Fibroblast of skin of left quadriceps (primary cell): ENCODE results near the gene RFX3.

Source experiments
- DNase-seq, 2 experiments: peaks; one replicate each; pipeline ENCODE4 v3.0.0-alpha.2; 2013; ENCODE audit warnings: low read depth in 2 of 2

RFX3 gene

DNA sequence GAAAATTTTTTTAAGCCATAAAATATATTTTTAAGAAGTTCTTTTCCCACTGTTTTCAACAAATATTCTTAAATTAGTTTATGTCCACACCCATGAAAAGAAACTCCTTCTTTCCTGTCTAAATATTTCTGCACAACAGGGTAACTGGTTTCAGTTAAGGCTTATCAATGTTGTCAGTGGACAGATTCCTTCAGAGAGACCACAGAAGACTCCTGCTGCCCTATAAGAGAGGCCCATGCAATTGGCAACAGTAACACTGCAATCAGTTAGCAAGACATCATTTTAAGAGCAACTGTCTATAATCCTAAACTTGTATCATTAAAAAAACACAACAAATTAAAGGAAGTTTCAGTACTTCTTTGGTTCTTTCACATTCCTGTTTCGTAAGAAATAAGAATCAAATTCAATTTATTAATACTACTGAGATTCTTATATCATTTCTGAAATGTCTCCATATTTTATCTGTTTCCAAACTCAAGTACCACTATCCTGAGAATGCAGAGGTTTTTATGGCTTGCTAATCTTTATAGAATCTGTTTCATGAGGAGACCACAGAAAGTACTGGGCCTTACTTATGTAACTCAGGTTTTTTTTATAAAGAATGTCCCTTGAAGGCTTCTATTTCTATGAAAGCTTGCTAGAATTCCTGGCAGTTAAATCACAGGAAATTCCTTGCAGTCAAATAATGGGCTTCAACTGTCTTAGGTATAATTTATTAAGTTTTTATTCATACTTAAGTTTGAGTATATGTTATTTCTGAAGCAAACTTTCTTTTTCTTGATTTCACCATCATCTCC lies 240.2 kb downstream of the RFX3 start:
- DNase-seq, result peak; percentile 72 to 76

DNA sequence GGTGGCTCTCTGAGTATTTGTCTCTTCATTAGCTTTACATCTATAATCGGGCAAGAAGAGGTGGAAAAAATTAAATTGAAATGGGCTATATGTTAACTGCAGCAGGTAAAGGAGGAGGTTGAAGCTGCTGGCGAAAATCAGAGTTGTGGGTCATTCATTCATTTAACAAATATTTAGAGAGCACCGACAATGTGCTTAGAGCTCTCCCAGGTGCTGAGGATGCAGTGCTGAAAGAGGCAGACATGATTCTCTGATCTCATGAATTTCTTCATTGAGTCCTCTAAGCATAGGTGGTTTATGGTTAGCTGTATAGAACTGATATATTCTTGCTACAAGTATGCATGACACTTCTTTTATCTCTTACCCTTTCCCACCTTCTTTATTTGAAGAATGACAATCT lies 243.4 kb downstream of the RFX3 start:
- DNase-seq, result no peak

DNA sequence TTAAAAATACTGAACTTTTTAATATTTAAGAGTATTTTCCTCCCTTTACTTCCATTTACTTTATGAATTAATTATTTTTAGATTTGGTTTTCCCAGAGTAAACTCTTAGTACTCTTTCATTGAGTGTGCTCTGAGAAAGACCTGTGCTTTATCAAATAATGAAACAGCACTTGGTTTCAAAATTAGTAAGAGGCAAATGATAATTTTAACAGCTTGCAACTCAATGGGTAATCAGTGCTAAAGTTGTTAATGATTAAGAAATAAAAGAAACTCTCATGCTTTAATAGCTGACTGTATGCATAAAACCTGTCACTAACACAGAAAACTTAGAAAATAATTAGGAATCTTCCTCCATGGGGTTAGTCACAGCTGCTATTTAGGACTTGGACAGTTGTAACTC lies 244.4 kb downstream of the RFX3 start:
- DNase-seq, result no peak

DNA sequence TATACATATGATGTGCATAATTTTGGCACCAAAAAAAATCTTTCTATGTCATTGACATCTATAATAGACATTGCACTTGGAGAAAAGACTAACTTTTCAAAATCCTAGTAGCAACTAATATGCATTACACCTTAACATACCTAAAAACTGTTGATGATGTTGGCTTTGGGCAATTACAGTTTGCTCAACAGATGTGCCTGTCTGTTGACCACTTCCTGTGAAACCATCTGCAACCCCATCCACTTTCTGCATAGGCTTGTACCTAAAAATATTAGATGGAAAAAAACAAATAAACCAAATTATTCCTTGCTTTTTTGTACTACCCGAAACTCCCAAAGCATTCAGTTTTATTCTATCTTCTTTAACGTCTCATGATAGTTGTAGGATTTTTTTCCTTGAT lies 248.6 kb downstream of the RFX3 start:
- DNase-seq, result no peak

DNA sequence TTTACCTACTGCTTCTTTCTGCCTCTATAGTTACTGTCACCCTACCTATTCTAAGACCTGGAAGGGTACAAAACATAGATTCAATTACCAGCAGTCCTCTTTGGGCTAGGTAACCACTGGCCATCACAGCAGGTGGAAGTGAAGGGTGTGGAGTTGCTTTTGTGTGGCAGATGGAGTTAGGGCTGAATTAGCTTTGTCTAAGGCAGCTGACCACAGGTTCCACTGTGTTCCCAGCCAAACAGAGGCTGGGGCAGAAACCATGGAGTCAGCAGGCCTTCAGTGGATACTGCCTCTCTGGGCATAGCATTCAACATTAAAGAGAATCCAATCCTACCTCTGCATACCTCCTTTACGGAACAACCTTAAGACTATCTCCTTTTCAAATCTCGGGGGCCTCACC lies 254.2 kb downstream of the RFX3 start:
- no peak for DNase-seq

DNA sequence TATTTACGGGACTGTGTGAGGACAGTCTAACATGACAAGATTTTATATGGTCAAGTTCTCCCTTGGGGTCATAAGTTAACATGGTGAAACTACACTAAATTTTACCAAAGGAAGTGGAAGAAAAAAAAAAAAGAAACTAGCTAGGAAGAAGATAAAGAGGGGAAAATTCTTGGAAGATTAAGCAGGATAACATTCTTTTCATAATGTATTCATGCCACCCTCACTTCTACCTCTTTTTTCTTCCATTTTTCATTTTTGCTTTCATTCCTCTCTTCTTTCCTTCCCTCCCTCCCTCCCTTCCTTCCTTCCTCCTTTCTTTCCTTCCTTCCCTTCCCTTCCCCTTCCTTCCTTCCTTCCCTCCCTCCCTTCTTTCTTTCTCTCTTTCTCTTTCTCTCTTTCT lies 254.6 kb downstream of the RFX3 start:
- no peak for DNase-seq

DNA sequence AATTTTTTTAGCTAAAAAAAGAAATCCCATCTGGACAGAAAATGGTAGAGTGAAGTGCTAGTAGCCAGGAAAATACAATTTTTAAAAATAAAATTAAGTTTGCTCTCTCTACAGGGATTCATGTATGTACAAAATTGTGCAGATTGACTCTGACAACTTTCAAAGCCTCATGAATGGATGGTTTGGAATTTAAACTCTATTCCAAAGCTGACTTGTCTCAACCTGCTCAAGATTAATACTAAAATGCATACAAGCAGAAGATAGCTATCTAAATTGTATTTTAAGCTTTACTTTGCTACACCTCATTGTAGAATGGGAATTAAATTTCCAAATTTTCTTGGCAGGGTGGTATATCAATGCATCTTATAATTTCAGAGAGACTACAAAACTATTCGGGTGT lies 257.6 kb downstream of the RFX3 start:
- no peak for DNase-seq

DNA sequence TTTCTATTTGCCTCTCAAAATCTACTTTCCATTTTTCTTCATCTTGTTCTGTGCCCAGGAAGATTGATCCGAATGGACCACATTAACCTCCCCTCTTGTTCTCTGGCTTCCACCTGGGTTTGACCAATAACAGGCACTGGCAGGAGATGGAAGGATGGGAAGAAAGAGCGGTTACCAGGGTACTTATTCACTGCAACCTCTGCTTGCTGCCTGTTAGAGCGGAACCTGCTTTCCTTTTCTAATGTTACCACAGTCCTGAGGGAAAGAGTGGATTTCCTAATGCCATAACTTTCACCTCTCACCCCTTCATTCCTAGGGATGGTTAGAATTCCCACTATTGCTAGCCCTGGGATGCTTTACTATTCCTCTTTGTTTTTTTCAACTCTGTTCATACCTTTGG lies 262.1 kb downstream of the RFX3 start:
- DNase-seq, result no peak

DNA sequence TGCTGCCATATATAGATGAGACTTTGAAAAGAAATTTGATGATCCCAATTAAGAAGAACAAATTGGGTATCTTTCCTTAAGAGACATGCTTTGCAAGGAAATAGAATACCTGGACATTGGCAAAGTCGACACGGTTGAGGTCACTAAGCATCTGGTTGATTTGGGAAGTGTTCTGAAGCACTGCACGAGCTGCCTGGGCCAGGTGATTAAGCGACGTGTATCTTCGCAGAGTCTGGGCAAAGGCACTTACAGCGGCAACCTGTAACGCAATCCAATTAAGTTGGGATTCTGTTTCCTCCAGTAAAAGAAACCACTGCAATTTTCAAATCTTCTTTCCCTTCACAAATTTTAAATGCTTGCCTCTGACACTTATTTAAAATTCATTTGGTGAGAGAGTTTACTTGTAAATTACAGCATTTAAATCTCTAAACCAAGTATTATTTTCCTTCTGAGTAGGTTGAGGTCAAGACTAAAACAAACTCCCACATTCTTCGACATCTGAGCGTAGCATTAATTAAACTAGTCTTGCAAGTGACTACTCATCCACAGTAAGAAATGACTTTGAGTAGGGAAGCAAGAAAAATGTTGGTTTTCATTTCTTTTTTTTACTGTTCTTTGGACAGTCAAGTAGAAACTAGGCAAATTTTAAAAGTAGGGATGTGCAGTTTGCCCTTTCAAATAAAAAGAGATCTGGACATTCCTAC lies 262.8 kb downstream of the RFX3 start:
- DNase-seq, result no peak

DNA sequence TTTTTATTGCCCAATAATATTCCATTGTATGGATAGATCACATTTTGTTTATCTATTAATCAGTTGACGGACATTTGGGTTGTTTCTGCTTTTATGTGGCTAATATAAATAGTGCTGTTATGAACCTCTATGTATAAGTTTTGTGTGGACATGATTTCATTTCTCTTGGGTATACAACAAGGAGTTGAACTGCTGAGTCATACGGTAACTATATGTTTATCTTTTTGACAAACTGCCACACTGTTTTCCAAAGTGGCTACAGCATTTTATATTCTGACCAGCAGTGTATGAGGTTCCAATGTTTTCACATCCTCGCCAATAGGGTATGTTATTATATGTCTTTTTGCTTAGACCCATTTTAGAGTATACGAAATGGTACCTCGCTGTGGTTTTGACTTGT lies 264.3 kb downstream of the RFX3 start:
- DNase-seq, result no peak

DNA sequence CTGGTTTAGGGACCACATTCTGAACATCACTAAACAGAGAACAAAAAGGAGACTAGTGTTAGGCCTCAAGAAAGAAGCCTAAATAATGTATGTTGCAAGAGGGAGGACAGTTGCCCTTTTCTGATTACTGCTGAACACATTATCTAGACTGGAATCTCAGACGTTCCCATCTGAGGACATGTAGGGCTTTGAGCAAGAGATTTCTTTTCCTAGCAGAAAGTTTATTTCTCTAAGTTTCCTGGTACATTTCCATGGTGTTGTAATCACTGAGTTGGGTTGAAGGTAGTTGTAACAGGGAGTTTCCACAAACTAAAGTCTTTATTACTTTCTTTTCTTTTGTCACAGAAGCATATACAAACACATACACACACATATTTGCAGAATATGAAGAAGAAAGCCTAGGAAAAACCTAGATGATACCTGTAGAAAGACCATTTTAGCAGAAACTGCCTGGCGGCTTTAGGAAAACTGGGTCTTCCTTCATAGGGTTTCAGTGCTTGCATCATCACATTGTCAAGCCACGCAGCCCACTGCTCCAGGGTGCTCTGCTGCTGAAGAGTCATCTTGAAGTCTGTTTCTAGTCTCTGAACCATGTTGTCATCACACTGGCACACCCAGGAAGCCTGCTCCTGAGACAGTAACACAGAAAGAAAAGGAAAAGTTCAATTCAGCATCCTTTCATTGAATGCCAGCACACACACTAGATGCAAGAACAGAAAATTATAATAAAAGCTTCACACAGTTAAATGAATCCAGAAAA lies 269.1 kb downstream of the RFX3 start:
- no peak for DNase-seq

DNA sequence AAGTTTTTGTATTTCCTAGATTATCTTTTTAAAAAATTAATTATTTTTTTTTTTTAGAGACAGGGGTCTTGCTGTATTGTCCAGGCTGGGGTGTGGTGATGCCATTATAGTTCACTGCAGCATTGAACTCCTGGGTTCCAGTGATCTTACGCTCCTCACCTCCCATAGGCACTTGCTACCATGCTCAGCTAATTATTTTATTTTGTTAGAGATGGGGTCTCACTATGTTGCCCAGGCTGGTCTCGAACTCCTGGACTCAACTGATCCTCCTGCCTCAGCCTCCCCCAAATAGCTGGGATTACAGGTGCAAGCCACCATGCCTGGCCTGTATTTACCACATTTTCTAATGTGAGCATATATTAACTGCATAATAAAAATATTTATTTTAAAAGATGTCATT lies 274.5 kb downstream of the RFX3 start:
- DNase-seq, result no peak

DNA sequence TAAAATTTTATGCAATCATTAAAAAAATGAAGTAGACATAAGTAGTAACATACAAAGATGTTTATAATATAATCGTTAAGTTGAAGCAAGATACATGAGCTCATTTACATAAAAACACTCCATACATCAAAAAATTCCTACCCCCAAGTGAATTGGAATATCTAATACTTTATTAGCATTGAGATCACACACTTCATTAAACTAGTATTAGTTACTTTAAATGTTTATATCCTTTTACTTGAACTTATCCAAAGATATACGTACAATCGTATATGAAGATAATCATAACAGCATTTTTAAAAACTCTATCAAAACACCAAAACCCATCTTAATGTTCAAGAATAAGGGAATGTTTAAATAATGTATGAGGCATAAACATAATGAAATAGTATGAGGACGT lies 275.1 kb downstream of the RFX3 start:
- DNase-seq, result no peak

DNA sequence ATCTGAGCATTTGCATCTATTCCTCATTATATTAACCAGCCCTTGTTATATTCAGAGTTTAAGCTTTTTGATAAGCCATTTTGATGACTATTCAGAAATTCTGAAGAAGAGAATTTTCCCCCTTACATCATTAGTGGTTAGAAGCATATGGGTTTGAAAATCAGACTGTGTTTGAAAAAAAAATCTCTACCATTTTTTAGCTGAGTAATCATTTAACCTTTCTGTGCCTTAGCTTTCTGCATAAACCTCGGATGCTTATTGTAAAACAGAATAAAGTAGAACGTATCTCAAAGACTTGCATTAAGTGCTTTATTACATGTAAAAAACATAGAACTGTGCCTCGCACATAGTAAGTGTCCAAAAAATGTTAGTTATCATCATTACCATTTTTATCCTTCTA lies 278.6 kb downstream of the RFX3 start:
- no peak for DNase-seq

DNA sequence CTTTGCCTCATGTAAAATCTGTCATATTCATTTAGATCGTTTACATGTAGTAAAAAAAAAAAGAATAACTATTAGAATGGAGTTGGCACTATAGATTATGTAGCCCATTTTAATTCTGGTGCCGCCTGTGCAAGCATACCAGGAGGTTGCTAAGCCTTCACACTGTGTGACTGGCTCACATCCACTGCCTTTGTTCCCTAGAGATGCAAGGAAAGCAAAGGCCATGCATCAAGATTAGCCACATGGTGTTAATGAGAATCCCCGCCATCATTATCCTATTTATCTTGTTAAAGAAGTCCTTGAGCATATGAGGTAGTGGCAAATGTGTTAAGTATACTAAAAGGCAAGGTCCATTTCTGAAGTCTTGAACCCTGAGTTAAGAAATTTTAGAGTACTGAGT lies 279.6 kb downstream of the RFX3 start:
- no peak for DNase-seq

DNA sequence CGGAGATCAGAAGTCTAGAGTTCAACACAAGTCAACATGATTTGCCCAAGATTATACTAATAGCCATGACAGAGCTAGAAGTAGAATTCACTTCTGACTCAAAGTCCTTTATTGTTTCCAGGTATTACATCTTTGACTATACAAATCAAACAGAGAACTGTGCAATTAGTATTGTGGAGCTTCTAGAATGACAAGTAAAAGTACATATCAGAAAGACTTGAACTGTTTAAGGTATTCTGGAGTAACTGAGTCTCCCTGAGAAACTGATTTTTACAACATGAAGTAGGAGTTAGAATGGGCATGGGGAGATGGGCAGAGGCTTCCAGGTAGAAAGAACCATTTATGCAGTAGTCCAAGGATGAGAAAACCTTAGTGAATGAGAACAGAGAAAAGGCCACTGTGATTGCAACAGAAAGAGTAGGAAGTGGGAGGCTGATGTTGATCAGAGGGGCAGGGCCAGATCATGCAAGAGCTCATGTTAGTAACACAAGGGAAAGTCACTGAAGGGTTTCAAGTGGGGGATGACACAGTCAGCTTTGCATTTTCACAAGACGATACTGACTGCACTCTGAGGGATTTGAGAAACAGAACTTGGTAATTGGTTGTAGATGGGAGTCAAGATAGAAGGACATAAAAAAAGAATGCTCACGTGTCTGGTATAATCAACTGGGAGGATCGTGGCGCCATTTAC lies 280.7 kb downstream of the RFX3 start:
- no peak for DNase-seq

DNA sequence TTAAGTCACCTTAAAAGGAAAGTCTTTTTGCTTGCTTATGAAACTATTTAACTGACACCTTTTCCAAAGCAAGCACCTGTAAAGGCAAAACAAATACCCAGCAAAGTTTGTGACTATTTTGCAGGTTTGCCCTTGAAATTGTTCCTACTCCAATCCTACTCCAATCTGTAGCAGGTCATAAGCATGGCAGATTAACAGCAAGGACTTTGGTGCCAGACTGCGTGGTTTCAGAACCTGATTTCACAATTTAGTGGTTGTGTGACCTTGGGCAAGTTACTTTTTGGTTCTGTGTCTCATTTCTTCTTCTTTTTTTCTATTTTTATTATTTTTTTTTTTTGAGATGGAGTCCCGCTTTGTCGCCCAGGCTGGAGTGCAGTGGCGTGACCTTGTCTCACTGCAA lies 282.1 kb downstream of the RFX3 start:
- no peak for DNase-seq

DNA sequence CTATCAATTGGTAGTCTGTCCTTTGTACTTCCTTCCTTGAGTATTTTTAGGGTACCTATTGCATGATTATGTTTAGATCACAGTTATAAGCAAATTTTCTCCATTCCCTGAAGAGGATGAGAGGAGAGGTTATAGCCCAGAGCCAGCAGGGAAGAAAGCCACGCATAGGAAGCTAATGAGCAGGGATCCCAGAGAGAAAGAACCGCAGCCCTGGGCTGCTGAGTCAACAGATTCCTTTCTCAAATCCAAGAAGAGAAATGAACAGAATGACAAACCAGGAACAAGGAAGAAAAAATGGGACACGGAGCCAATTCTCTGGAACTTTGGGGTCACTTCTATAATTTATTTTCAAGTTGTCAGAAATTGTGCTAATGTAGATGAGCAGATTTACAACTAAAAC lies 284.5 kb downstream of the RFX3 start:
- peak in 1 of 2 experiments; percentile 17 for DNase-seq

DNA sequence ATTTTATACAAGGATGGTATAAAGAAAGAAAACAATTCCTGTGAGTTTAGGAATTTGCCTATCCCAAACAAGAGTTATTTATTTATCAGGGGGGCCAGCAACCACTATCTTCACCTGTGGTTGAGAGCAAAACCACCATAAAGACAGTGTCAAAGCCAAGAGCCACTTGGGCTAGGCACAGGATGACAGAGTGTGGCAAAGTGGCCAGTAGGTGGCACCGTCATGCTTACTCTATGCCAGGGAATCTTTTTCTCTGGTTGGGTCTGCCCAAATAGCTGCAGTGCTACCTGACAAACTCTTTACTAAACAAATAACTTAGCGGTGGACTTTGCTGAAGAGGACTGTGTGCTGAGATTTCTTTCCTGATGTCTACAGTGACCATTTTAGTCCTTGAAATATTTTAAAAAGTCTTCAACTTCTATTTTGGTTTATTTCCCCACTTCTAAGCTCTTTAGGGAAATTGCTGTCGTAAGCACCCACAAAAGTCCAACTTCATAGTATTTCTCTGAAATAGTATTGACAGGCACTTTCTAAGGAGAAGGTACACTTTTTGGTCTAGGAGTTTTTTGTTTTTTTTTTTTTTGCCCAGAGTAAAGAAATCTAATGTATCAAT lies 285.0 kb downstream of the RFX3 start:
- peak; percentile 24 to 29 for DNase-seq

DNA sequence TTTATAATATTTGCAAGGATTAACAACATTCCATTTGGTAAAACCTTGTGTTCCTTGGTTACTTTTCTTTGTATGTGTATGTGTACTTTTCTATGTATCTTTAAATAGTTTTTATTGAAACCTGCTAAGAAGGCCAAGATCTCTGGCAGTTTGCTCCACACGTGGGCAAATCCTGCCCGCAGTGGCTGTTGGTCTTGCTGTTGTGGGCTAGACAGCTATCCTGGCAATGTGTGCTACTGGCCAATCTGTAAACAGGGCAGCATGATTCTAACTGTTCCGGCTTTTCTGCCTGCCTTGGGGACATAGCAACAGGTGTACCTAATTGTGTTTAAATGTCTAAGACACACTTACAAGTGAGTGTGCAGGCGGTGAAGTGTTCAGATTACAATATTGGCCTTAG lies 286.6 kb downstream of the RFX3 start:
- no peak for DNase-seq

DNA sequence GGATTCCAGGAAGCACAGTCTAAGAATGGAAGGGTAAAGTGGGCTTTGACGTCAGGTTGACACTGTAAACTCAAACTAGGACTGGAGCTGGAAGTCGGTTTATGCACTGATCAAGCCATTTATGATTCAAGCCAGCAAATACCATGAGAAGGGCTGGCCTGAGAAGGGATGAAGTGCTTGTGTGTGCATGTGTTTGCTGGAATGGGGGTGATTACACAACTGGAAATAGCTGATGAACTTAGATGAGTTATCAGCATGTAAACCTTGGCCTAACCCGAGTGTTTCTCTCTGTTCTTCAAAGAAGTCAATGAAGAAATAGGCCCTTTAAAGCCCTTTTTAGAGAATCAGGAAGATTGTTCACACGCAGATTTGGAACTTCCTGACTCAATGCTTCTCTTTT lies 287.6 kb downstream of the RFX3 start:
- DNase-seq, result no peak

DNA sequence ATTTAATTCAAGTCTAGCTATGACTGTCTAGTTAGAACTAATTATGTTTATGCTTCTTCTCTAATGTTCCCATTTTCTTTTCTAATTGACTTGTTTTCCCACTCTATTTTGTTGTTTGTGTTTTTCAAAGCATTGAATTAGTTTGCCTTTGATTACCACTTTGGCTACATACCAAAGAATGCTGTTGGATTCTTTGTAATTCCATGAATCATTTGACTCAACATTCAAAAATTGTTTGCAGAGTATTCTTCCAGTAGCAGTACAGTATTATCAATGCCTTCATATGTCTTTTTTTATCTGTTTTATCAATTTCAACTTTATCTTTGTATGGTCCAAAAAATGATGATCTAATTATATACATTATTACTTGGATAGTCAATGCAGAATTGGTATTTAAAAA lies 288.7 kb downstream of the RFX3 start:
- no peak for DNase-seq
